Limb (tissue), 2 donors: ENCODE measurements around the gene NUDT6.
"Not testable (repeated sequence)": the region's sequence is repeated elsewhere in the genome, so short reads cannot be mapped to it uniquely, and the experiment has no call there.

Experiments used
- DNase-seq, 2 donors: peaks; one replicate each; pipeline ENCODE4 v3.0.0-alpha.2; 2016; ENCODE audit errors: extremely low spot score in 2 of 2

NUDT6 gene

GRCh38 chr4:122876456-122876855 lies 45.9 kb downstream of the NUDT6 start:
- DNase-seq = no peak

- no peak for DNase-seq
Measured at GRCh38 chr4:122875949-122876348, 46.4 kb downstream of the NUDT6 start.

GRCh38 chr4:122873821-122874593 lies 48.4 kb downstream of the NUDT6 start:
- DNase-seq = no peak

GRCh38 chr4:122873146-122873545 lies 49.3 kb downstream of the NUDT6 start:
- DNase-seq = no peak

- DNase-seq = not testable (repeated sequence)
Measured at GRCh38 chr4:122868235-122868634, 54.2 kb downstream of the NUDT6 start.

GRCh38 chr4:122865425-122865824 lies 57.0 kb downstream of the NUDT6 start:
- peak in 1 of 2 donors; percentile 36 for DNase-seq

GRCh38 chr4:122863639-122864038 lies 58.8 kb downstream of the NUDT6 start:
- DNase-seq = no peak

- no peak for DNase-seq
Measured at GRCh38 chr4:122861172-122861943, 61.0 kb downstream of the NUDT6 start.

GRCh38 chr4:122858705-122859104 lies 63.7 kb downstream of the NUDT6 start:
- DNase-seq = no peak

GRCh38 chr4:122857160-122857559 lies 65.2 kb downstream of the NUDT6 start:
- no peak for DNase-seq

- no peak for DNase-seq
Measured at GRCh38 chr4:122855353-122855890, 67.0 kb downstream of the NUDT6 start.

- DNase-seq = peak; percentile 57 to 77
Measured at GRCh38 chr4:122854447-122855352, 67.7 kb downstream of the NUDT6 start.

- DNase-seq = no peak
Measured at GRCh38 chr4:122851568-122851967, 70.8 kb downstream of the NUDT6 start.

GRCh38 chr4:122849789-122850188 lies 72.6 kb downstream of the NUDT6 start:
- DNase-seq = not testable (repeated sequence)

GRCh38 chr4:122847931-122848330 lies 74.5 kb downstream of the NUDT6 start:
- no peak for DNase-seq

GRCh38 chr4:122845760-122846159 lies 76.6 kb downstream of the NUDT6 start:
- no peak for DNase-seq

GRCh38 chr4:122845066-122845465 lies 77.3 kb downstream of the NUDT6 start:
- no peak for DNase-seq

- DNase-seq = not testable (repeated sequence)
Measured at GRCh38 chr4:122844391-122844790, 78.0 kb downstream of the NUDT6 start.

- no peak for DNase-seq
Measured at GRCh38 chr4:122842984-122843531, 79.3 kb downstream of the NUDT6 start.
